GM19025 (cell line): Measurements from ENCODE around the gene TPPP3.

Experiments used
- ATAC-seq: cut with Tn5 transposase; IDR thresholded peaks from one replicate; pipeline ENCODE4 v1.9.1; 2021; ENCODE audit warnings: mild to moderate bottlenecking, low read depth, moderate library complexity; ENCODE audit not compliant: unreplicated experiment

Gene TPPP3

DNA sequence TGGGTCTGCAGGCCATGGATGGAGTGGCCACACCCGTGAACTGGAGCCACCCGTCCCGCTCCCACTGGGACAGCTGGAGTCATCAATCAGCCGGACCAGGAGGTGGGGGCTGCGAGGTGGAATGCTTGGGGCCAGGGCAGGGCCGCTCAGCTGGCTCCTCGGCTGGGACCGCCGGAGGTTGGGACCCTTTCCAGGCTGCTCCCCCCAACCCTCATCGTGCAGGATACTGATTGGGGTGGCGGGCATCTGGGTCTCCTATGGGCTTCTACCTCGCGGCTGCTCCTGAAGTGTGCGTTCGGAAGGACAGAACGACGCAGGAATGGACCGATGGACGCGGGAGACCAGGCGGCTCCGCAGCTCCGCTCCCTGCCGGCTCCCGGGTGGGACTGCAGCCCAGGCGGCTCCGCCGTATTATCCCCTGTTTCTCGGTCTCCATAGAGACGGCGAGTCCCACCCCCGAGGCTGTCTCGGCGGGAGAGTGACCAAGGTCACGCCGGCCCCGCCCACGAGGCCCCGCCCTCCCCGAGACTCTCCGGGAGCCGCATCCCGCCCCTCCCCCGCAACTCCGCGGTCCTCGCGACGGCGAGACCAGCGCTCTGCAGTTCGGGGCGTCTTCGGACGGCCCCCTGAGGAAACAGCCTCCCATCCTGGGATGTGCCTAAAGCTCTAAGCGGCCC is at the start of gene TPPP3:
Gene TPPP3 (minus strand): TSS at position 388 of the 677 bp plus-strand sequence. CDS start 2,387 bp downstream, outside the sequence.
- ATAC-seq = no peak

DNA sequence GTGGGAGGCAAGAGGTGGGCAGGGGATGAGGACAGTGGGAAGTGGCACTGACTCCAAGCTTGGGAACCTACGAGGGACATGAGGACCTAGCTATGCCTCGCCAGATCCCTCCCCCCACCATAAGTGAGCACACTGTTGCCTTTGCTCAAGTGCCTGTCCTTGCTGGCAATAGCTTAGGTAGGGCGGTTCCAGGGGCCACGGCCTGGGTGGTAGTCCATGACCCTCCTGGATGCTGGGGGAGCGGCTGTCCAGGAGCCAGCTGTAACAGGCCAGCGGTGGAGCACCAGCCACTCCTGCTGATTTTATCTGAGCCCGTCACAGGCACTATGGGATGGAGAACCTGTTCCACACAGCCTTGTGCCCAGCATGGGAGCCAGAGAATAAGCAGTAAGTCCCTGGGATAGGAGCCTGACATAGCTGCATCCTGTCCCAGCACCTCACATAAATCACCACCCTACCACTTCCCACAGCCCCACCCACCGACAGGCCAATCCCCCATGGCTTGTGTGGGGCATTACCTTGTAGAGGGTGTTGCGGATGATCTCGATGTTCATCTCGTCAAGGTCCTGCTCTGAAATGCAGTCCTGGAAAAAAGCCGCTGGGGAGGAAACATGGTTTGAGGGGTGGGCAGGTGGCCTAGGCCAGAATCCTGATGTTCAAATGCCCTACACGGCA is 49.4 kb upstream of the TPPP3 start:
- ATAC-seq = no peak

DNA sequence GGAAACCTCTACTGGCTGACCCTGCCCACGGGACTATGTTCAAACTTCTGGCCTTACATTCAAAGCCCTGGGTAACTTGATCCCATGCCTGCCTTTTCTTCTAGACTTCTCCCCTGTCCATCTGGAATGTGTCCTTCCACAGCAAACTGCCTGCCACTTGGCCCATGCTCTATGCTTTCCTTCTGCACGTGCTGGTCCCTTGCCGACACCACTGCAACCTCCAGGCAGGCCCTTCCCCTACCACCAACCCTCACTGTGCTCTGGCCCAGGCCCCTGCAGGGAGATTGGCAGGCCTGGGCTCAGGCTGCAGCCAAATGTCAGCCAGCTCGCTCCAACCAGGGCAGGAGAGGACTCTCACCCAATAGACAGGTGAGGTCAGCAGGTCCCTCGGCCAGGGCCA is 48.6 kb upstream of the TPPP3 start:
- ATAC-seq = no peak

DNA sequence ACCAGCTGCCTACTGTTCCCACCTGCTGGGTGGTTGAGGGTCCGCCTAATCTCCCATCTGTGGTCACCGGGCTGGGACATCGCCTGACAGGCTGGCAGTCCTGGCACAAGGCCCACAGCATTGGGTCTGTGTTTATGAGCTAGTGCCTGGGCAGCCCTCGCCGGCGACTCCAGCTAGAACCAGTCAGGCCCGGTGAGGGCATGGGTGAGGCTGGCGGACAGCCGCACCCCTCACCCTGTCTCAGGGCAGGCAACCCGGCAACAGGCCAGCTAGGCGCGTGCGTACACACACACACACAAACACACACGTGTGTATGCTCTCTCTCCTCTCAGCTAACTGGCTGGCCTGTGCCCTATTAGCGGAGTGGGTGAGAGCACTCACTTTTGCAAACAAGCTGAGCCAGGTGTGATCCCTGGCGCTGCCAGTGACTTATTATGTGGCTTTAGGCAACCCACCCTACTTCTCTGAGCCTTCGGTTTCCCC is 48.0 kb upstream of the TPPP3 start:
- ATAC-seq = no peak

DNA sequence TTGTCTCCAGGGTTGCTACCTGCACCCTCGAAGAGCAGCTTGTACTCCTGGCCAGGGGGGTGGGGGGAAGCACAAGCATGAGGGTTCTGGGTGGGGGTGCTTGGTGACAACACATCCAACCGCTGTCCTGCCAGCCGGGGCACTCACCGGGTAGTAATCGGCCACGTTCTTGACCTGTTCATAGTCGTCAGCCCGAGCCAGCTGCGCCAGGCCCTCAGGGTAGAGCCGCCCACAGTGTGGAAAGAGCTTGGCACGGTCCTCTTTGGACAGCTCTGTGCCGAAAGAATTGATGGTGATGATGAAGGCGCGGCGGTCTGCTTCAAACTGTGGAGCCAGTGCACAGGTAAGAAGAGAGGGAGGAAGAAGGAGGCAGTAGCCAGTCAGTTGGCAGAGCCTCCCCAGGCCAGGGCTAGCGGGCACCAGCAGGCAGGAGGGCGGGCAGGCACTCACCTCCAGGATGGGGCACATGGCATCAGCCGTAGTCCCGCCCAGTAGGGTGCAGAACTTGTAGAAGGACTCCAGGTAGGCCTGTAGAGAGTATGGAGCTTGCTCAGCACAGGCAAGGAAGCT is 45.6 kb upstream of the TPPP3 start:
- no peak for ATAC-seq

DNA sequence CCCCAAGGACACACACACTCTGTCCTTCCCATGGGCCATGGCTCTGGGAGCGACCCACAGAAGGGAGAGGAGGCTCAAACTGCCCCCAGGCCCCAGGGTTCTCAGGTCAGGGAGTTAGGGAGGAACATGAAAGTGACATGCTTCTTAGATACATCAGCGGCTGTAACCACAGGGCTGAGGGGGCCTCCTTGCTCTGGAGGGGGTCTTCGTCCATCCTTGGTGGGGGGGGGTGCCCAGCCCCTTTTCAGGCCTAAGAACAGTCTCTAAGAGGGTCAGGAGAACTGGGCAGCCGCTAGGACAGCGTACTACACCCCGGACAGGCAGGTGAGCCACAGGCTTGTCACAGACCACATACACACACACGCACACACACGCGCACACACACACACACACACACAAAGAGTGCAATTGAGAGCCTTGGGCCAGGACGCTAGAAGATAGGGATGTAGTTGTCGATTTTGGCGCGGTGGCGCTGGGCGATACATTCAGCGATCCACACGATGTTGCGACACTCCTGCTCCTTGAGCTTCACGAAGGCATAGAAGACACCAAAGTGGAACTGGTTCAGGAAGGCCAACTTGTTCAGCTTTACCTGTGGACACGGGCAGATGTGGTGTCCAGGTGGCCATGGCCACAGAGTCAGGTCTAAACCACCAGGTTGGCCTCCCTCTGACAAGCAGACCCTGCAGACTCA is 44.9 kb upstream of the TPPP3 start:
- no peak for ATAC-seq

DNA sequence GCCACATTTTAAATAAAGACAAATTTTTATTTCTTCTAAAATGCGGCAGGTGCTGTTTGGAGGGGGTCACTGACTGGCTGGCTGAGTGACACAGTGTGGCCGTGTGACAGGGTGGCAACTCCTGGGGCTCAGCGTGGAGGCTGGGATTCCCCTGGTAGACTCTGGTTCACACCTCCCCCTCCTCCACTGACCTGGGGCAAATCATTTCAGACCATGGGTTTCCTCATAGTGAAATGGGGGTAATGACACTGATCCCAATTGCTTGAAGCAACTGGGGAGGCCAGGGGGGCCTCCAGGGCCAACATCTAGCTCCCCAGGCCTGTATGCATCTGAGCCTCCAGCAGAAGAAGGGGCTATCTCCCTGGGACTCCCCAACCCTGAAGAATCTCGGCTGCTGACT is 44.2 kb upstream of the TPPP3 start:
- ATAC-seq = peak; percentile 52

DNA sequence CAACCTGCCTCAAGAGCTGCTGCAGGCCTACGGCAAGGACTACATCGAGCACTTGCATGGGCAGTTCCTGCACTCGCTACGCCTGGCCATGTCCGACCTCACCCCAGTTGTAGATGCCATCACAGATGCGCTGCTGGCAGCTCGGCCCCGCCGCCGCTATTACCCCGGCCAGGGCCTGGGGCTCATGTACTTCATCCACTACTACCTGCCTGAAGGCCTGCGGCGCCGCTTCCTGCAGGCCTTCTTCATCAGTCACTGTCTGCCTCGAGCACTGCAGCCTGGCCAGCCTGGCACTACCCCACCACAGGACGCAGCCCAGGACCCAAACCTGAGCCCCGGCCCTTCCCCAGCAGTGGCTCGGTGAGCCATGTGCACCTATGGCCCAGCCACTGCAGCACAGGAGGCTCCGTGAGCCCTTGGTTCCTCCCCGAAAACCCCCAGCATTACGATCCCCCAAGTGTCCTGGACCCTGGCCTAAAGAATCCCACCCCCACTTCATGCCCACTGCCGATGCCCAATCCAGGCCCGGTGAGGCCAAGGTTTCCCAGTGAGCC is 43.4 kb upstream of the TPPP3 start:
- ATAC-seq = no peak

DNA sequence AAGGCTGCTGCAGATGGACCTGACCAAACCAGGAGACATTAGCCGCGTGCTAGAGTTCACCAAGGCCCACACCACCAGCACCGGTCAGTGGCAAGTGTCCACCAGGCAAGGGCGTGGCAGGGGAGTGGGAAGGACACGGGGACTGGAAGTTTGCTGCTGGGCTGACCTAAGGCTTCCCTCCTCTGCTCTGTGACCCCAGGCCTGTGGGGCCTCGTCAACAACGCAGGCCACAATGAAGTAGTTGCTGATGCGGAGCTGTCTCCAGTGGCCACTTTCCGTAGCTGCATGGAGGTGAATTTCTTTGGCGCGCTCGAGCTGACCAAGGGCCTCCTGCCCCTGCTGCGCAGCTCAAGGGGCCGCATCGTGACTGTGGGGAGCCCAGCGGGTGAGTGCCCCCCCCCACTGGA is 42.5 kb upstream of the TPPP3 start:
- no peak for ATAC-seq

DNA sequence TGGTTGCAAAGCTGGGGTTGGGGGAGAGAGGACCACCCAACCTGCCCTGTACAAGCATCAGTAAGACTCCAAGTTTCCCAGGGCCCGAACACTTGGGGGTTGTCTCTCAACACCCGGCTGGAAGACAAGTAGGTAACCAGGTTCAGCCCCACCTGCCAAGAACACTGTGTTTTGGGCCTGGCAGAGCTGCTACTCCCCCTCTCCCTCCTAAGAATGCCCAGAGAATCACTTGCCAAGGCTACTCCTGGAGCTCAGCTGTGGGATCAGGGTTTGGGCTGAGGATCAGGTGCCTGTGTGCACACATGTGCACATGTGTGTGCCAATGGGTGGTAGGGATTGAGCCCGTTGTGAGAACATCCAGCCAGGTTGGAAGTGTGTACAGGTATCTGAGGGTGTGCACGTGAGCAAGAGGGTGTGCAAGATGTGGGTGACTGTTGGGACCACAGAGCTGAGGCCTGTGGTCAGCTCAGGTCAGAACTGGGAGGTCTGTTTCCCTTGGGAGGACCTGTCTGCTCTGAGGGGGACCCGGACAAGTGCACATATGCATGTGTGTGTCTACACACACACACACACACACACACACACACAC is 39.9 kb upstream of the TPPP3 start:
- ATAC-seq = no peak

DNA sequence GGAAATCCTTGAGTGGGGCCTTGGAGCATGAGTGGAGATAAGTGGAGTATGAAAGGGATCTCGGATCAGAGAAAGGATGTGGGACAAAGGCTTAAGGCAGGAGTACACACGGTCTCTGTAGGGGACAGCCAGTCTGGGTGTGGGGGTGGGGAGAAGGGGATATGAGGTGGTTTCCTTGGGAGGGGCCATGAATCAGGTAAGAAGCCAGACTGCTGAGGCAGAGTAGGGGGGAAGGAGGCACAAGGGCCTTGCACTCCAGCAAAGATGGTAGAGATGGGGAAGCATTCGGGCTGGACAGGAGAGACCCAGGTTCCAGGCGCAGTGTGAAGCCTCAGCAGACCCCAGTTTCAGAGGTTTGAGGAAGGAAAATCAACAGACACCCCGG is 39.2 kb upstream of the TPPP3 start:
- no peak for ATAC-seq

DNA sequence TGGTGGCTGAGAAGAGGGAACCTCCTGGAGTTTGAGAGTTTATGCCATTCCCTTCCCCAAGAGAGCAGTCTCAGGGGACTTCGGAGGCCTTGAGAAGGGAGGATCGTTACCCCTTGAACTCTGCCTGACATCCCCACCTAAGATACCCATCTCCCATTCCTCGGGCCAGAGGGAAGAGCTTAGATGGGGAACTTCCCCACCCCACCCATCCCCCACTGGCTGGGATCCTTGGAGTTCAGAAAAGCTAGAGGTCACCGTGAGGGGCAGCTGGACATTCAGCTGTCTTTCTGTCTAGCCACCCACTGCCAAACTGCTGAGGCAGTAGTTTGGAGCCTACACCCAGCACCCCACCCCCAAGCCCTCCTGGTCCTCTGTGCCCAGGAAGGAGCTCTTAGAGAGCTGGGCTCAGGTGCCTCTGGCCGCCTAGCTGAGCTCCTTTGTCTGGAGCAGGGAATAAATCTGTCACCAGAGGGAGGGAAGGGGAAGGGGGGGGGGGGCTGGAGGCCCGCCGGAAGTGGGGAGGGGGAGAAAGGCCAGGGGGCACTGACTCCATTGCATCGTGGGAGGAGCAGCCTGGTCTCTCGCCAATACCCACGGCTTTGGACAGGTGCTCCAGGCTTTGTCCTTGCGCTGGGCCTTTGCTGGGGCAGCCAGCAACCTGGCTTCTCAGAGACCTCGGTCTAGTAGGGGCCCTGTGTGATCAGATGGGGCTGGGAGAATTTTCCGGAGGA is 38.6 kb upstream of the TPPP3 start:
- no peak for ATAC-seq

DNA sequence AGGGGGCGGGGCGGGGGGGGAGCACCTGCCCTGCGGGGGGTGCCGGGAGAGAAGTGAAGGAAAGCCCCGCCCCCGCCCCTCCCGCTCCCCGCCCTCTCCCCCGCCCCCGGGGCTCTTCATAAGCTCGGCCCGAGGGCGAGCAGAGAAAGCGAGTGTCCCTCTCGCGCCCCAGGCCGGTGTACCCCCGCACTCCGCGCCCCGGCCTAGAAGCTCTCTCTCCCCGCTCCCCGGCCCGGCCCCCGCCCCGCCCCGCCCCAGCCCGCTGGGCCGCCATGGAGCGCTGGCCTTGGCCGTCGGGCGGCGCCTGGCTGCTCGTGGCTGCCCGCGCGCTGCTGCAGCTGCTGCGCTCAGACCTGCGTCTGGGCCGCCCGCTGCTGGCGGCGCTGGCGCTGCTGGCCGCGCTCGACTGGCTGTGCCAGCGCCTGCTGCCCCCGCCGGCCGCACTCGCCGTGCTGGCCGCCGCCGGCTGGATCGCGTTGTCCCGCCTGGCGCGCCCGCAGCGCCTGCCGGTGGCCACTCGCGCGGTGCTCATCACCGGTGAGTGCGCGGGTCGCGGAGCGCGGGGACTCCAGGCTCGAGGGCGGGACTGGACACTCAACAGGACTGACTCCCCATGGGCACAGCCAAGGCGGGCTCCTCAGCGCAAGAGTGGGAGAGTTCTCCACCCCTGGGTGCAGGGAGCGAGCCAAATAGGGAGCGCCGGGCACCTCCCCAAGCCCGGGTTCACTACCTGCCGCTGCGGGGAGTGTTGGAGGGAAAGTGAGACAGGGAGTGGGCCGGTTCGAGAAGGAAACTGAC is 37.9 kb upstream of the TPPP3 start, which contains the start of gene HSD11B2:
Gene HSD11B2 (plus strand): TSS at position 145 of the 798 bp plus-strand sequence. CDS start 128 bp downstream, at position 273.
- no peak for ATAC-seq

DNA sequence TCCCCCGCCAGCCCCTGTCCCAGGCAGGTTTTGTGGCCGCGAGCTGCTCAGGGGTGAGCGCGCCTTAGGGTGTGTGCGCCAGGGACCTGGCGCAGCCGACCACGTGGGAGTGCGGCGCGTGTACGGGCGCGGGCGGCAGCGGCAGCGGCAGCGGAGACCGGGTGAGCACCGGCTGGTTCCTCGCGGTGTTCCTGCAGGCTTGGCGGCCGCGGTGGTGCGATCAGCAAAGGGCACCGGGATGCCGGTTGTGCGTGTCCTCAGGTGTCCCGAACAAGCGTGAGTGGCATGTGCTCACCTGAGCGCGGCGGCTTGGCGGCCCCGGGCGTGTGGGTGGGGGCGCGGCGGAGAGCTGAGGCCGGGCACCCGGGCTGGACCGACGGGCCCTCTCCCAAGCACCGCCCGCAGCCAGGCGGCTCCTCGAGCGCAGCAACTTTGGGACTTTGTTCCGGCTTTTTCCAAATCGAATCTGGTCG is 37.2 kb upstream of the TPPP3 start:
- no peak for ATAC-seq

DNA sequence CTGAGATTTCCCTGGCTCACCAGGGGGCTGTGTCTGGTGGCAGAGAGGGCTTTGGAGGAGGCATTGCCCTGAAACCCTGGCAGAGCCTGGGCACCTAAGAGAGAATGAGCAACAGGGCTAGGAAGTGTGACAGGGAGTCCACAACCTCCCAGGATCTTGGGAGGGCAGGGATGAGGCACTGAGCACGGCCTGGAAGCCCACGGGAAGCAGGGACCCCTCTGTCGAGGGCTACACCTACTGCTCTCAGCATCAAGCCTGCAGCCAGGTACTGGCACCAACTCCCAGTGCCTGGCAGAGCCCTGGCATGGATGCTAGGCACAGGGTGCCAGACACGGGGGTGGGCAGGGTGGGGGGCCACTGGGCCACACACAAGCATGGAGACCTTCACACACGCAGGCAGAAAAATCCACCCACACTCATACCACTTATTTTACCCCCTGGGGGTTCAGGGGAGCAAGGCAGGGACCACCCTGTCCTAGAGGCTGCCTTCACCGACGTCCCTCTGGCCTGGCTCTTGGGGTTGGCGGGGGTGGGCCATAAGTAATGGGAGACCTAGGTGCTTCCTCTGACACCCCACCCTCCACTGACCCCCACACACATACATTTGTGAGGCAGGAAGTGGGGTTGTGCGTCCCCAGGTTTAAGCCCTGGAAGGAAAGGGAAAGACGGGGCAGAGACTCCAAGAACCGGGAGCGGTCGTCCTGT is 36.7 kb upstream of the TPPP3 start:
- no peak for ATAC-seq

DNA sequence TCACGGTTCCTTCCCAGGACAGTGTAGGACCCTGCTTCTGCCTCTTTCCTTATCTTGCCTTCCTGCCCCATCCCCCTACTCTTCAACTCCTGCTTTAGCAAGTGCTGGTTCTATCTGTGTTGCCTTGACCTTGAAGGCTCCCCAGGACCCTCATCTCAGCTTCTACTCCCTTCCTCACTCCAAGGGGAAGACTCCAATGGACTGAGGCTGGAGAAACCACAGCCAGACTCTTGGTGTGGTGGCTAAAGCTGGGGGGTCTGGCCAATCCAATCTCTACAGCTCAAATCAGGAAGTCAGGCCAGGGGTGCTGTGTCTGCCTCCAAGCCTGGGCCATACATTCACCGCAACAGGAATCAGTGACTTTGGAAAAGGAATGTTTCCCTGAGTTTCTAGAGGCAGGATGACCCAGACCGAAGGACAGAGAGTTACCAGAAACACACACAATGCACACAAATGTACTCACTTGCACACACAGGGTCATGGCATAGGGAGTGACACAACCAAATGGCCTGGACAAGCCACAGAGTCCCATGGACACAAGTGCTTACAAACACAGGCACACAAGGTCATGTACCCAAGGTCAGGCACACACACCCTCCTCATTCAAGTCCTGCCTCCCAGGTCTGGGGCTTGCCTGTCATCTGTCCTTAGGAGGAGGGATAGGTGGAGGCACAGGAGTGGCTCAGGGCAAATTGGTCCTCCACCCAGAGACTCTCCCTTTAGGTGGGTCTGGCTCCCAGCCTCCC is 35.9 kb upstream of the TPPP3 start:
- no peak for ATAC-seq

DNA sequence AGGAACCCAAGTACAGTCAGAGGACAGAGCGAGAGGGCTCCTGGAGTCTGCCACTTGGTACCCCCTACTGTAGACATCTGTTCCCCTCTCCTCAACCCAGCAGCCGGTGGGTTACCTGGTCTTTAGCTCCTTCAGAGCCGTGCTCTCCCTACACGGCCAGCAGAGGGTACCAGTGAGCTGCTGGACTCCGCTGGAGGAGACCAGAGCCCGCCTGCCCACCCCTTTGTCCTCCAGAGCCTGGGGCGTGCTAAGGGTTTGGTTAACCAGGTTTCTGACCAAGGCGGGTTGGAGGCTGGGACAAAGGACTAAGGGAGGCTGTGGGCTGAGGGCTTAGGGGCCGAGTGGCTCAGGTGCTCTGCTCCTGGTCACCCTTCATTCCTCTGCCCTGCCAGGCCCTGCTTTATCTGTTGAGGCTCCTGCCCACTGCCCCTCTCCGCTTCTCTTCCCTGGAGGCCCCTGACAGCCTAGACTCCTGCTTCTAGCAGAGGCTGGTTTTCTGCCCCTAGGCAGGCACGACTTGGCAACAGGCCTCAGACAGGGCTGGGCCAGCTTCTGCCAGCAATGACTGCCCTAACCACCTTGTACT is 34.9 kb upstream of the TPPP3 start:
- ATAC-seq = no peak
